Common myeloid progenitor, CD34-positive (primary cell): Measurements from ENCODE around the gene SLC19A1.
"Not testable (repeated sequence)": the region's sequence is repeated elsewhere in the genome, so short reads cannot be mapped to it uniquely, and the experiment has no call there.

ENCODE experiments used
- CTCF ChIA-PET: fragments of 350-600 bp; sonication (Branson Sonifier 250); formaldehyde crosslinking; loops from one replicate; lab custom pipeline; 2021; ENCODE audit warnings: antibody characterized with exemption; lab: Charles Lee
- POLR2A ChIA-PET: fragments of 350-600 bp; sonication (Branson Sonifier 250); formaldehyde crosslinking; loops from one replicate; lab custom pipeline; 2021; ENCODE audit warnings: antibody characterized with exemption; lab: Charles Lee
- DNase-seq, 3 donors: peaks; one replicate each; pipeline versions ENCODE4 v3.0.0 to v3.0.0-alpha.2; 2013
- H3K27ac ChIP-seq, 2 experiments: 1 replicate in 1 of 2; 2 replicates in 1 of 2; pipeline ENCODE4 v1.7.0; 2013; ENCODE audit warnings: inconsistent platforms in 2 of 2, low read length in 2 of 2, mild to moderate bottlenecking in 2 of 2, low read depth in 1 of 2, moderate library complexity in 1 of 2; ENCODE audit not compliant: severe bottlenecking in 2 of 2, insufficient read depth in 1 of 2, poor library complexity in 1 of 2
- H3K27me3 ChIP-seq, 5 experiments: replicated peaks in 2 of 5; 1 replicate in 3 of 5; 2 replicates in 2 of 5; pipeline versions ENCODE4 v1.6.1 to v1.7.0; 2013; ENCODE audit warnings: low read length in 4 of 5, mild to moderate bottlenecking in 2 of 5, moderate library complexity in 2 of 5, inconsistent platforms in 1 of 5; ENCODE audit not compliant: insufficient read depth in 5 of 5, control insufficient read depth in 4 of 5
- H3K36me3 ChIP-seq, 4 experiments: 1 replicate in 2 of 4; 2 replicates in 2 of 4; pipeline versions ENCODE4 v1.6.1 to v1.7.0; 2013; ENCODE audit warnings: low read length in 3 of 4, control low read depth in 1 of 4, mild to moderate bottlenecking in 1 of 4; ENCODE audit not compliant: control insufficient read depth in 4 of 4, insufficient read depth in 4 of 4
- H3K4me1 ChIP-seq, 4 experiments: 1 replicate in 3 of 4; 2 replicates in 1 of 4; pipeline versions ENCODE4 v1.6.1 to v1.7.1; 2013; ENCODE audit warnings: low read length in 3 of 4, mild to moderate bottlenecking in 3 of 4, control low read depth in 1 of 4, inconsistent platforms in 1 of 4, moderate library complexity in 1 of 4; ENCODE audit not compliant: control insufficient read depth in 4 of 4, insufficient read depth in 4 of 4; ENCODE audit errors: control extremely low read depth in 1 of 4
- H3K4me3 ChIP-seq, 7 experiments: 1 replicate in 4 of 7; 2 replicates in 3 of 7; pipeline versions ENCODE4 v1.5.1 to v1.7.0; 2013; ENCODE audit warnings: mild to moderate bottlenecking in 7 of 7, low read length in 6 of 7, moderate library complexity in 6 of 7, inconsistent platforms in 2 of 7, low read depth in 2 of 7, control low read depth in 1 of 7; ENCODE audit not compliant: insufficient read depth in 4 of 7, control insufficient read depth in 1 of 7; ENCODE audit errors: extremely low read depth in 1 of 7
- H3K9me3 ChIP-seq, 5 experiments: 1 replicate in 4 of 5; 2 replicates in 1 of 5; pipeline versions ENCODE4 v1.6.1 to v1.7.1; 2013; ENCODE audit warnings: low read length in 4 of 5, mild to moderate bottlenecking in 2 of 5, inconsistent platforms in 1 of 5, low read depth in 1 of 5, moderate library complexity in 1 of 5; ENCODE audit not compliant: control insufficient read depth in 4 of 5, insufficient read depth in 2 of 5; ENCODE audit errors: control extremely low read depth in 1 of 5
- WGBS: methylation state at CpG from one replicate; pipeline ENCODE4 v1.1.5; 2013; ENCODE audit not compliant: insufficient coverage; 5-methylcytosine and 5-hydroxymethylcytosine counted together

SLC19A1 gene

DNA sequence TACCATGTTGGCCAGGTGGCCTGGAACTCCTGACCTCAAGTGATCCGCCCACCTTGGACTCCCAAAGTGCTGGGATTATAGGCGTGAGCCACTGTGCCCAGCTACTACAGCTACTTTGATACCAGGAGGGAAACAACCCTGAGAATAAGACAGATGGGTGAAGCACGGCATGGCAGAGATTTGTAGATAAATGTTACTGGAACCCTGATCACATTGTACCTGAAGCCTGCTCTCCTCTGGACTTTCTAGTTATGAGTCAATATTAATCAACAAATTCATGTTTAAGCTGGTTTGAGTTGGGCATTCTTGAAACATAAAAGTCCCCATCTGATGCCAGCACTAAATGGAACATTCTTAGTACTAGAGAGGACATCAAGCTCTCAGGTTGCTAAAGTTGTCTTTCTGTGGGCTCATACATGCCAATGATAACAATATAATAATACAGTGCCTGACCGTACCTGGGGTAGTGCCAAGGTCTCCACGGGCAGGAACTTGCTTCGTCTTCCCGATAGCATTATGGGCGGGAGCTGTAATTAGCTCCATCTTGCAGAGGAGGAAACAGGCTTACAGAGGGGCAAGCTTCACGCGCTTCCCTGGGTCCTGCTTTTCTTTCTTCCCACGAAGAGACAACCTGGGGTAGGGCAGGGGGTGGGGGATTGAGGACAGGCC lies 30.7 kb upstream of the SLC19A1 start:
- CTCF ChIA-PET: interaction anchor here (0.6 to 1.6 kb wide), 4 partner anchors 12 to 424 kb away, joined by 3 to 4 read pairs (median 4); no protein-coding TSS in a partner anchor
- peaks cover 0 to 7% (median 0%) of the 10 kb centered on the region in 5 experiments for H3K27me3 ChIP-seq
- no peak overlapping the region for H3K27ac ChIP-seq
- DNase-seq: no peak
- H3K4me1 ChIP-seq: no peaks in the 10 kb centered on the region
- no peaks in the 10 kb centered on the region for H3K36me3 ChIP-seq
- WGBS: 88% methylated on average over 8 of the region's 11 CpGs
- H3K4me3 ChIP-seq: no peak overlapping the region
- POLR2A ChIA-PET: no interaction called here
- H3K9me3 ChIP-seq: no peaks in the 10 kb centered on the region

GRCh38 chr21:45572231-45572630 lies 30.0 kb upstream of the SLC19A1 start:
- peaks cover 0 to 7% (median 2%) of the 10 kb centered on the region in 5 experiments for H3K27me3 ChIP-seq
- no peak for DNase-seq
- ChIA-PET POLR2A (no interaction called here), CTCF (interaction anchor here (1.6 kb wide), 1 partner anchor 13 kb away, joined by 3 read pairs; no protein-coding TSS in a partner anchor)
- 82% methylated on average over 4 of the region's 8 CpGs for WGBS
- no peak overlapping the region for H3K27ac ChIP-seq
- no peak overlapping the region for H3K4me3 ChIP-seq
- no peaks in the 10 kb centered on the region for H3K4me1 ChIP-seq
- no peaks in the 10 kb centered on the region for H3K9me3 ChIP-seq
- H3K36me3 ChIP-seq: no peaks in the 10 kb centered on the region

- ChIA-PET CTCF (no interaction called here), POLR2A (no interaction called here)
- 89% methylated on average over 15 of the region's 15 CpGs for WGBS
- no peak for DNase-seq
- H3K27ac ChIP-seq: no peak overlapping the region
- H3K27me3 ChIP-seq: peaks cover 0 to 9% (median 4%) of the 10 kb centered on the region in 5 experiments
- no peaks in the 10 kb centered on the region for H3K36me3 ChIP-seq
- no peaks in the 10 kb centered on the region for H3K4me1 ChIP-seq
- no peak overlapping the region for H3K4me3 ChIP-seq
- H3K9me3 ChIP-seq: no peaks in the 10 kb centered on the region
These were observed 29.4 kb upstream of the SLC19A1 start for GRCh38 chr21:45571641-45572040.

GRCh38 chr21:45570826-45571601 lies 28.8 kb upstream of the SLC19A1 start:
- no peaks in the 10 kb centered on the region for H3K4me1 ChIP-seq
- DNase-seq: no peak
- H3K36me3 ChIP-seq: no peaks in the 10 kb centered on the region
- H3K27me3 ChIP-seq: peaks cover 2 to 9% (median 4%) of the 10 kb centered on the region in 5 experiments
- ChIA-PET CTCF (no interaction called here), POLR2A (interaction anchor here (0.6 kb wide), 1 partner anchor 388 kb away, joined by 3 read pairs; no protein-coding TSS in a partner anchor)
- H3K9me3 ChIP-seq: no peaks in the 10 kb centered on the region
- H3K4me3 ChIP-seq: no peak overlapping the region
- H3K27ac ChIP-seq: no peak overlapping the region
- 93% methylated on average over 16 of the region's 20 CpGs for WGBS

DNA sequence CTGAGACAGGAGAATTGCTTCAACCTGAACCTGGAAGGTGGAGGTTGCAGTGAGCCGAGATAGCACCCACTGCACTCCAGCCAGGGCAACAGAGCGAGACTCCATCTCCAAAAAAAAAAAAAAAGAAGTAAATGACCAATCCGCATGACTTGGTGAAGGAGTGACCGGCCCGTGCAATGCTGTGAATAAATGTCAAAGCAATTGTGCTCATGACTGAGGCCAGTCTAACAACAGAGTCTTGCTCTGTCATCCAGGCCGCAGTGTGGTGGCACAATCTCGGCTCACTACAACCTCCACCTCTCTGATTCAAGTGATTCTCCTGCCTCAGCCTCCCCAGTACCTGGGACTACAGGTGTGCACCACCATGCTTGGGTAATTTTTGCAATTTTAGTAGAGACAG lies 27.8 kb upstream of the SLC19A1 start:
- no peaks in the 10 kb centered on the region for H3K36me3 ChIP-seq
- peaks cover 2 to 9% (median 4%) of the 10 kb centered on the region in 5 experiments for H3K27me3 ChIP-seq
- ChIA-PET CTCF (no interaction called here), POLR2A (no interaction called here)
- no peak overlapping the region for H3K4me3 ChIP-seq
- no peaks in the 10 kb centered on the region for H3K4me1 ChIP-seq
- DNase-seq: no peak
- WGBS: 94% methylated on average over 7 of the region's 7 CpGs
- no peak overlapping the region for H3K27ac ChIP-seq
- no peaks in the 10 kb centered on the region for H3K9me3 ChIP-seq

DNA sequence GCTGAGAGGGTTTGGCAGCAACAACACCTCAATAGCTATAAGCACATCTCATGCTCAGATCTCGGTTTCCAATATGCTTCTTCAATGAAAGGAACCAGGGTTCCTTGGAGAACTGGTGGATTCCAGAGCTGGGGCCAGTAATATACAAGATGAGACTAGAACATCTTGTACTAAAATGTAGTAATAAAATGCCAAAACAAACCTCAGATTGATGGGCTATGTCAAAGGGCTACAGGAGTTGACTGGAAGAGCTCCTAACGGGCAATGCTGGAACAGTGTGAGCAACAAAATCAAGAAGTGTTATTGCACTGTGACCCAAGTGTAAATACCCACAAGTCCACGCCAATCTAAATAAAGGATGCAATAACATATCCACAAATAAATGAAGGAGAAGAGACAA lies 26.1 kb upstream of the SLC19A1 start:
- POLR2A ChIA-PET: no interaction called here
- Histone ChIP-seq H3K27ac (no peak overlapping the region), H3K4me3 (no peak overlapping the region), H3K36me3 (no peaks in the 10 kb centered on the region), H3K4me1 (no peaks in the 10 kb centered on the region), H3K9me3 (no peaks in the 10 kb centered on the region), H3K27me3 (peaks cover 2 to 14% (median 4%) of the 10 kb centered on the region in 5 experiments)
- no peak for DNase-seq
- 100% methylated on average over 2 of the region's 3 CpGs for WGBS
- CTCF ChIA-PET: no interaction called here

DNA sequence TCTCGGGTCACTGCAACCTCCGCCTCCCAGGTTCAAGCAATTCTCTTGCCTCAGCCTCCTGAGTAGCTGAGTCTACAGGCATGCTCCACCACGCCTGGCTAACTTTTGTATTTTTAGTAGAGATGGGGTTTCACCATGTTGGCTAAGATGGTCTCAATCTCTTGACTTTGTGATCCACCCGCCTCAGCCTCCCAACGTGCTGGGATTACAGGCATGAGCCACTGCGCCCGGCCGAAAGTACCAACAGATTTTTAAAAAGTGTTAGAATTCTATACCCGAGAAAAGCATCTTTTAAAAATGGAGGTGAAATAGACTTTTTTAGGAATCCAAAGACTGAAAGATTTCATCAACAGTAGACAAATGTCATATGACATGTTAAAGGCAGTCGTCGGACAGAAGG lies 21.9 kb upstream of the SLC19A1 start:
- CTCF ChIA-PET, H3K4me1 ChIP-seq, H3K9me3 ChIP-seq, H3K27ac ChIP-seq, H3K4me3 ChIP-seq, POLR2A ChIA-PET, H3K36me3 ChIP-seq, DNase-seq: not testable (repeated sequence)
- H3K27me3 ChIP-seq: peaks cover 2 to 26% (median 11%) of the 10 kb centered on the region in 5 experiments
- 92% methylated on average over 8 of the region's 11 CpGs for WGBS
